GM06990 (cell line): Measurements from ENCODE around the gene NLN.

Experiments
- DNase-seq: peaks from one replicate; pipeline ENCODE4 v3.0.0-alpha.2; 2011; ENCODE audit not compliant: insufficient read length; ENCODE audit errors: extremely low read depth
- H3K27me3 ChIP-seq: replicated peaks from 2 replicates; pipeline ENCODE4 v1.6.0; 2011; ENCODE audit warnings: low read length; ENCODE audit not compliant: control insufficient read depth, insufficient read depth
- H3K36me3 ChIP-seq: 2 replicates; pipeline ENCODE4 v1.5.1; 2011; ENCODE audit warnings: low read length; ENCODE audit not compliant: control insufficient read depth, insufficient read depth
- H3K4me3 ChIP-seq: replicated peaks from 2 replicates; pipeline ENCODE4 v1.5.1; 2011; ENCODE audit warnings: low read depth, mild to moderate bottlenecking, control low read depth, low read length
- TF ChIP-seq, protein P1 (sequence below): IDR thresholded peaks from 2 replicates; pipeline ENCODE4 v1.5.1; 2011; ENCODE audit warnings: low read length, control low read depth, mild to moderate bottlenecking, inconsistent platforms; ENCODE audit not compliant: insufficient read depth, poor library complexity, severe bottlenecking

NLN gene

DNA sequence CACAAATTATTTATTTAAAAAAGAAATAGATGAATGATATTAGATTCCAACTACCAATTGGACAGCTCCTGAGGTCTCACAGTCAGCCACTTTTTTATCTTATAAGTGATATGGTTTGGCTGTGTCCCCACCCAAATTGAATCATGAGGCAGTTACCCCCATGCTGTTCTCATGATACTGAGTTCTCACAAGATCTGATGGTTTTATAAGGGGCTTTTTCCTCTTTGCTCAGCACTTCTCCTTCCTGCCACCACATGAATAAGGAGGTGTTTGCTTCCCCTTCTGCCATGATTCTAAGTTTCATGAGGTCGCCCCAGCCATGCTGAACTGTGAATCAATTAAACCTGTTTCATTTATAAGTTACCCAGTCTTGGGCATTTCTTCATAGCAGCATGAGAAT lies 12.9 kb downstream of the NLN start:
- TF ChIP-seq, protein P1, sequence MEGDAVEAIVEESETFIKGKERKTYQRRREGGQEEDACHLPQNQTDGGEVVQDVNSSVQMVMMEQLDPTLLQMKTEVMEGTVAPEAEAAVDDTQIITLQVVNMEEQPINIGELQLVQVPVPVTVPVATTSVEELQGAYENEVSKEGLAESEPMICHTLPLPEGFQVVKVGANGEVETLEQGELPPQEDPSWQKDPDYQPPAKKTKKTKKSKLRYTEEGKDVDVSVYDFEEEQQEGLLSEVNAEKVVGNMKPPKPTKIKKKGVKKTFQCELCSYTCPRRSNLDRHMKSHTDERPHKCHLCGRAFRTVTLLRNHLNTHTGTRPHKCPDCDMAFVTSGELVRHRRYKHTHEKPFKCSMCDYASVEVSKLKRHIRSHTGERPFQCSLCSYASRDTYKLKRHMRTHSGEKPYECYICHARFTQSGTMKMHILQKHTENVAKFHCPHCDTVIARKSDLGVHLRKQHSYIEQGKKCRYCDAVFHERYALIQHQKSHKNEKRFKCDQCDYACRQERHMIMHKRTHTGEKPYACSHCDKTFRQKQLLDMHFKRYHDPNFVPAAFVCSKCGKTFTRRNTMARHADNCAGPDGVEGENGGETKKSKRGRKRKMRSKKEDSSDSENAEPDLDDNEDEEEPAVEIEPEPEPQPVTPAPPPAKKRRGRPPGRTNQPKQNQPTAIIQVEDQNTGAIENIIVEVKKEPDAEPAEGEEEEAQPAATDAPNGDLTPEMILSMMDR, result no peak
- Histone ChIP-seq H3K4me3 (no peak overlapping the region), H3K27me3 (no peaks in the 10 kb centered on the region), H3K36me3 (no peaks in the 10 kb centered on the region; the same call in 1 of the 2 replicates)
- no peak for DNase-seq

DNA sequence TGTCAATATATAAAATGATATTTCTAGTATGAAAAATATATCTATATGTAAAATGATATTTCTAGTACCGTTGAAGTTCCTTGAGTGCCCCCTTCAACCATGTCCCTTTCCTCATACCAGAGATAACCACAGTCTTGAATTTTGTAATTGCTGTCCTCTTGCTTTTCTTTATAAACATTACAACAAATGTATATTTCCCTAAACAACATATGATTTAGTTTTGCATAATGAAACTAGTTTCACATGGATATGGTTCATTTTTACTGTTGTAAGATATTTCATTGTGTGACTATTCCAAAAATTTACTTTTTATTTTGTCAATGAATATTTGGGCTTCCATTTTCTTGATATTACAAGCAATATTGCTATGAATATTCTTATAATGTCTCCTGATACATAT lies 14.0 kb downstream of the NLN start:
- H3K36me3 ChIP-seq, result no peaks in the 10 kb centered on the region; the same call in 1 of the 2 replicates
- no peak for DNase-seq
- TF ChIP-seq, protein P1, result no peak
- H3K4me3 ChIP-seq, result no peak overlapping the region
- no peaks in the 10 kb centered on the region for H3K27me3 ChIP-seq

DNA sequence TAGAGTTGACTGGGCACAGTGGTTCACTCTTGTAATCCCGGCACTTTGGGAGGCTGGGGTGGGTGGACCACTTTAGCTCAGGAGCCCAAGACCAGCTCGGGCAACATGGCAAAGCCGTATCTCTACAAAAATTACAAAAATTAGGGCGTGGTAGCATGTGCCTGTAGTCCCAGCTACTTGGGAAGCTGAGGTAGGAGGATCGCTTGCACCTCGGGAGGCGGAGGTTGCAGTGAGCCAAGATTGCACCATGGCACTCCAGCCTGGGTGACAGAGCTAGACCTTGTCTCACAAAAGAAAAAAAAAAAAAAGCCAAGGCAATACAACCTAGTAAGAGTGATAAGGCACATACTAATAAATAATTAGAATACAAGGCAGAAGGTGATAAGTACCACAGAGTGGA lies 15.8 kb downstream of the NLN start:
- TF ChIP-seq, protein P1, result no peak
- Histone ChIP-seq H3K4me3 (no peak overlapping the region), H3K27me3 (no peaks in the 10 kb centered on the region), H3K36me3 (no peaks in the 10 kb centered on the region)
- no peak for DNase-seq

DNA sequence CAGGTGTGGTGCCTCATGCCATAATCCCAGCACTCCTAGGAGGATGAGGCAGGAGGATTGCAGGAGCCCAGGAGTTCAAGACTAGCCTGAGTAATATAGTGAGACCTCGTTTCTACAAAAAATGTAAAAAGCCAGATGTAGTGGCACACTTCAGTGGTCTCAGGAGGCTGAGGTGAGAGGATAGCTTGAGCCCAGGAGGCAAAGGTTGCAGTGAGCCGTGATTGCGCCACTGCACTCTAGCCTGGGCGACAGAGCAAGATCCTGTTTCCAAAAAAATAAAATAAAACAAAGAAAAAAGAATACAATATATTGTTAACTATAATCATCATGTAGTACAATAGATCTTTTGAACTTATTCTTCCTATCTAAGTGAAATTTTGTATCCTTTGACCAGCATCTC lies 16.3 kb downstream of the NLN start:
- TF ChIP-seq, protein P1, result no peak

DNA sequence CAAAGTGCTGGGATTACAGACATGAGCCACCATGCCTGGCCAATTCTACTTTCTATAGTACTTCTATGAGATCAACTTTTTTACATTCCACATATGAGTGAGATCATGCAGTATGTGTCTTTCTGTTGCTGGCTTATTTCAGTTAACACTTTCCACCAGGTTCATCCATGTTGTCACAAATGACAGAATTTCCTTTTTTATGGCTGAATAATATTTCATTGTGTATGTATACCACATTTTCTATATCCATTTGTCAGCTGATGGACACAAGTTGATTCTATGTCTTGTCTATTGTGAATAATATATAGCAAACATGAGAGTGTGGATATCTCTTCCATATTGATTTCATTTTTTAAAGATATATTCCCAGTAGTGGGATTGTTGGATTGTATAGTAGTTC lies 17.2 kb downstream of the NLN start:
- DNase-seq, result no peak
- Histone ChIP-seq H3K36me3 (no peaks in the 10 kb centered on the region), H3K27me3 (no peaks in the 10 kb centered on the region), H3K4me3 (no peak overlapping the region)
- TF ChIP-seq, protein P1, result no peak

More for the DNA sequence above, 16.3 kb downstream of the NLN start:
- no peak for DNase-seq
- no peaks in the 10 kb centered on the region for H3K36me3 ChIP-seq
- no peaks in the 10 kb centered on the region for H3K27me3 ChIP-seq
- no peak overlapping the region for H3K4me3 ChIP-seq

DNA sequence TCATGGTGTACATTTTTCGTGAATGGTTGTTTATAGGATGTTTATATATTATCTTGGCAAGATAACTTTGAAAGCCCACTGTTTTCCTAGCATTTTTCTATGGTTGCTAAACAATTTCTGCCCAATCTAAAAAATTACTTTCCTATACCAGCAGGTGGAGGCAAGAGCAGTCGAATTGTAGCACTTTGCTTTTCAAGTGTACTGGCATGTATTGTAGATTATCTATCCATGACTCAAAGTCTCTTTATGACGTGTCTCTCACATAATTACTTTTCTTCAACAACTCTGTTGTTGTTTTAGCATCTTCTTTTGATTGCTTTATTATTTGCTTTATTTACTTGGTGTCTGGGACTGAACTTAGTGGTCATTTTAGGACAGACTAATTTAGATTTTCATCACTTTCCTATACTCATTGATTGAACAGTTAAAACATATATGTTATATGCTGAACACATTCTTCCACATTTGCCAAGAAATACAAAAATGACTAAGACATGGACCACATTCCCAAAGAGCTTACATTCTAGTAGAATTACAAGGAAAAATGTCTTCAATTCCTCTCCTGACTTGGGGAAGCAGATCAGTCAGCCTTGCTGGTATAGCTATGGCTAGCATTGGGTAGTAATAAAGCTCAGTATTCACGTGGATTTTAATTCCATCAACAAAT lies 20.7 kb downstream of the NLN start:
- no peak overlapping the region for H3K4me3 ChIP-seq
- DNase-seq, result peak; percentile 15
- TF ChIP-seq, protein P1, result peak; percentile 73
- H3K36me3 ChIP-seq, result no peaks in the 10 kb centered on the region
- no peaks in the 10 kb centered on the region for H3K27me3 ChIP-seq
